Activated T-cell treated with anti-CD3 and anti-CD28 coated beads, Interleukin-2, amount 50 U/mL, for 24 hours (primary cell): Measurements from ENCODE around the gene MESP1.
"Not testable (repeated sequence)": the region's sequence is repeated elsewhere in the genome, so short reads cannot be mapped to it uniquely, and the experiment has no call there.

Experiments used
- DNase-seq: peaks from one replicate; pipeline ENCODE4 v3.0.0-alpha.2; 2020
- H3K27ac Mint-ChIP-seq: 2 replicates; pipeline ENCODE4 v1.8.0; 2020; ENCODE audit warnings: mild to moderate bottlenecking, mixed read lengths
- H3K27me3 Mint-ChIP-seq: 2 replicates; pipeline ENCODE4 v1.8.0; 2020; ENCODE audit warnings: mixed read lengths
- H3K36me3 Mint-ChIP-seq: 2 replicates; pipeline ENCODE4 v1.8.0; 2020; ENCODE audit warnings: low read depth, mixed read lengths
- H3K4me1 Mint-ChIP-seq: 2 replicates; pipeline ENCODE4 v1.8.0; 2020; ENCODE audit warnings: low read depth, mixed read lengths
- H3K4me3 Mint-ChIP-seq: 2 replicates; pipeline ENCODE4 v1.8.0; 2020; ENCODE audit warnings: mild to moderate bottlenecking, moderate library complexity, mixed read lengths
- H3K9me3 Mint-ChIP-seq: 2 replicates; pipeline ENCODE4 v1.8.0; 2020; ENCODE audit warnings: mixed read lengths

The MESP1 gene, protein sequence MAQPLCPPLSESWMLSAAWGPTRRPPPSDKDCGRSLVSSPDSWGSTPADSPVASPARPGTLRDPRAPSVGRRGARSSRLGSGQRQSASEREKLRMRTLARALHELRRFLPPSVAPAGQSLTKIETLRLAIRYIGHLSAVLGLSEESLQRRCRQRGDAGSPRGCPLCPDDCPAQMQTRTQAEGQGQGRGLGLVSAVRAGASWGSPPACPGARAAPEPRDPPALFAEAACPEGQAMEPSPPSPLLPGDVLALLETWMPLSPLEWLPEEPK

DNA sequence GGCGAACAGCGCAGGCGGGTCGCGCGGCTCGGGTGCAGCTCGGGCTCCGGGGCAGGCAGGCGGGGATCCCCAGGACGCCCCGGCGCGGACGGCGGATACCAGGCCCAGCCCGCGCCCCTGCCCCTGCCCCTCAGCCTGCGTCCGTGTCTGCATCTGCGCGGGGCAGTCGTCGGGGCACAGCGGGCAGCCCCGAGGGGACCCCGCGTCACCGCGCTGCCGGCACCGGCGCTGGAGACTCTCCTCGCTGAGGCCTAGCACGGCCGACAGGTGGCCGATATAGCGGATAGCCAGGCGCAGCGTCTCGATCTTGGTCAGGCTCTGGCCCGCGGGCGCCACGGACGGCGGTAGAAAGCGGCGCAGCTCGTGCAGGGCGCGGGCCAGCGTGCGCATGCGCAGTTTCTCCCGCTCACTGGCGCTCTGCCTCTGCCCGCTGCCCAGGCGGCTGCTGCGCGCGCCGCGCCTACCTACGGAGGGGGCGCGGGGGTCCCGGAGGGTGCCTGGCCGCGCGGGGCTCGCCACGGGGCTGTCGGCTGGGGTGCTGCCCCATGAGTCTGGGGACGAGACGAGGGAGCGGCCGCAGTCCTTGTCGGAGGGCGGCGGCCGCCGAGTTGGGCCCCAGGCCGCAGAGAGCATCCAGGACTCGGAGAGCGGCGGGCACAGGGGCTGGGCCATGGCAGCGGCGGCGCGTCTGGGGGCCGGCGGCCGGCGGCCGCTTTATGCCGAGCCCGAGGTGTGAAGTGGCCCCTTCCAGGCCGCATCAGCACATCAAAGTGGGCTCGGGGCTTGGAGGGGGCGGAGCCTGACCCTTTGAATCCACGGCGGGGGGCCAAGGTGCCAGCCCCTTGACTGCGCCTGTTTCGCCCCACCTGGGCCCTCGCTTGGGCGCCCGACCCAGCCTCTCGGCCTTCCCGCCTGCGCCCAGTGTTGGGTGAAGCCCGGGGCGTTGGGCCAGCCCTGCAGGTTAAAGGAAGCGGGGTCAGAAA, at the start of gene MESP1:
TSS of gene MESP1 (minus strand) at position 690 of the 983 bp plus-strand sequence. CDS start at position 672, 18 bp downstream.
- peak within 1 kb of the TSS; percentile 33 for H3K27ac Mint-ChIP-seq
- no peaks in the 10 kb centered on the region for H3K9me3 Mint-ChIP-seq
- no peaks in the 10 kb centered on the region for H3K36me3 Mint-ChIP-seq
- H3K27me3 Mint-ChIP-seq: peaks cover 17% of the 10 kb centered on the region
- H3K4me3 Mint-ChIP-seq: peak within 1 kb of the TSS; percentile 77
- peak; percentile 90 for DNase-seq
- peaks cover 7% of the 10 kb centered on the region for H3K4me1 Mint-ChIP-seq

DNA sequence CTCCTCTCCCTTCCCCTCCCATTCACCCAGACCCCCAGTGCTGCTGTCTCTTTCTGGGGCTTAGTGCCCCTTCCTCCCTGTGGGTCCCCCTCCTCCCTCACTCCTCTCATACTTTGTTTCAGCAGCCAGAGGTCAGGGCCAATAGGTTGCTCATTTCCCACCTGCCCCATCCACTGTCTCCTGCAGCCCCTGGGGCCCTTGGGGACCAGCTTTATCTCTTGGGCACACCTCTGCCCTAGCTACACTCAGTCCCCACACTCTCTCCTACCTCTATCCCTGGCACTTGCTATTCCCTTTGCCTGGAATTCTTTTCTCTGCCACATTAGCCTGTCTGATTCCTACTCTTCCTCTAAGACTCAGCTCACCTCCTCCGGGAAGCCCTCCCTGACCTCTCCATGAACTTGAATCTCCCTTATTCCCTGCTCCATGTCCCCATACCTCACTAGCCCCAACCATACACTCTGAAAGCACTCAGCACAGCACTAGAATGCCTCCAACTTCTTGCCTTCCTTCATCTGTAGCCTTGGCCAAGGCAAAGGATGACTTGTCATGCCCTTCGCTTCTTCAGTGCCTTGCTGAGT, 49.0 kb upstream of the MESP1 start:
- H3K9me3 Mint-ChIP-seq: peaks cover 2% of the 10 kb centered on the region
- no peaks in the 10 kb centered on the region for H3K36me3 Mint-ChIP-seq
- H3K4me3 Mint-ChIP-seq: no peak overlapping the region
- H3K27ac Mint-ChIP-seq: no peak overlapping the region
- peaks cover 9% of the 10 kb centered on the region for H3K27me3 Mint-ChIP-seq
- no peak for DNase-seq
- no peaks in the 10 kb centered on the region for H3K4me1 Mint-ChIP-seq

DNA sequence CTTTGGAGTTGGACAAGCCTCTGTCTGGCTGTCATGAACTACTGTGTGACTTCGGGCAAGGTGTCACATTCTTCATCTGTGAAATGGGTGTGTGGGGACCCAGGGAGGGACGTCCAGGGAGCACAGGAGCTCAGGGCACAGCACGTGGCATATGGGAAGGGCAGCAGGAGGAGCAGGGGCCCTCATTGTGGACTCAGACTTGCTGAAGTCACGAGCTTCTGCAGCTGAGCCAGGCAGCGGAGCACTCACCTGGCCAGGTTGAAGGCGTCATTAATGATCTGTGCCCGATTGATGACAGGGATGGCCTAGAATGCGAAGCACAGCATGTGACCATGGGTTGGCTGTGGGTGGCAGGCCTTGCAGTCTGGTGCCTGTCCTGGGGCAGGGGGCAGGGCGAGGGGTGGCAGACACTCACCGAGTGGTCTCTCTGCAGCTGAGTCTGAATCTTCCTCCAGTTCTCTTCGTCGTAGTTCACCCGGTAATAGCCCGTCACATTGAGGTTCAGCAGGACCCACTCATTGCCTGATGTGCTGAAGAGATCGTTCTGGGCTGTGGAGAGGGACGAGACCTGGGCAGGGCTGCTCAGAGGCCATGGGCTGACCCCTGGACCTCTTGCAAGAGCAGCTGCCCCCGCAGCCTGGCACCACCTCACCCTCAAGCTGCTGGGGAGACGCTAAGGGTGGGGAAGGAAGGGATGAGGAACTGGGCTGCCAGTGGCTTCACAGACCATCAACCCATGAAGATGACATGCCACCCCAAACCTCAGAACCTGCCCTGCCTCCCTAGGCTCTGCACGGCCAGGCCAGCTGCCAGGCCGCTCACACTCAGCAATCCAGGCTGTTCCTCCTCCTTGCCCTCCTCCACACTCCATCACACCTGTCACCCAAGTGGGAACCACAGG, 48.2 kb upstream of the MESP1 start:
- Mint-ChIP-seq H3K9me3 (peaks cover 2% of the 10 kb centered on the region), H3K27me3 (peaks cover 9% of the 10 kb centered on the region), H3K27ac (no peak overlapping the region), H3K4me1 (no peaks in the 10 kb centered on the region), H3K36me3 (no peaks in the 10 kb centered on the region), H3K4me3 (no peak overlapping the region)
- DNase-seq: no peak

DNA sequence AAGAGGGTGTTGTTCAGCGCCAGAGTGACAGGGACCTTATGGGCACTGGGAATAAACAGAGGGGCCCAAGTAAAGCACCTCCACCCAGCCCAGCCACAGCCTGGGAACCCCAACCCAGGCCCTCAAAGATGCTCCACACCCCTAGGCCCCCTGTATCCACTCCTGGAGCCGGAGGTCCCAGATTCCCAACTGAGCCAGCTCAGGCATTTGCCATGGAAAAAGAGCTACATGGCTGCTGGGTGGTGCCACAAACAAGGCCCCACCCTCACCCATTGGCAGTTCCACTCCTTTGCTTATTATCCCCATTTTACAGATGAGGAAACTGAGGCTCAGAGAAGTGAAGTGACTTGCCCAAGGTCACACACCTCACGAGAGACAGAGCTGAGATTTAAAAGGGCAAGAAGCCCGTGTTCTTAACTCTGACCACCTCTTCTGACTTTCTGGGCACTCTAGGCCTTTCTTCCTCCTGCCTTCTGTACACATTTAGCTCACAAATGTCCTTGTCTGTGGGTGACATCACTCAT, 46.7 kb upstream of the MESP1 start:
- Mint-ChIP-seq H3K27ac (no peak overlapping the region), H3K4me3 (no peak overlapping the region), H3K27me3 (peaks cover 12% of the 10 kb centered on the region), H3K36me3 (no peaks in the 10 kb centered on the region), H3K9me3 (peaks cover 2% of the 10 kb centered on the region), H3K4me1 (no peaks in the 10 kb centered on the region)
- no peak for DNase-seq

DNA sequence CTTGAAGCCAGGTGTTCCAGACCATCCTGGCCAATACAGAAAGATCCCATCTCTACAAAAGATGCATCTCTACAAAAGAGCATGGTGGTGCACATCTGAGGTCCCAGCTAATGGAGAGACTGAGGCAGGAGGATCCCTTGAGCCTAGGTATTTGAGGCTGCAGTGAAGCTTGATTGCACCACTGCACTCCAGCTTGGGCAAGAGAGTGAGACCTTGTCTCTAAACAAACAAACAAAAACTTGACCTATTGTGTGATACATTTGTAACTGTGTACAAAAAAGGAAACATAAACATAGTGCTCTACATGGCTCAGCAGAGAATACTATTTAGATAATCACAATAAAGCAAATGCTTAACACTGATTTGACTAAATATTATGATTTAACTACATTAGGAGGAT, 44.9 kb upstream of the MESP1 start:
- DNase-seq: no peak
- no peak overlapping the region for H3K27ac Mint-ChIP-seq
- no peak overlapping the region for H3K4me3 Mint-ChIP-seq
- no peaks in the 10 kb centered on the region for H3K36me3 Mint-ChIP-seq
- H3K4me1 Mint-ChIP-seq: no peaks in the 10 kb centered on the region
- peaks cover 7% of the 10 kb centered on the region for H3K27me3 Mint-ChIP-seq
- H3K9me3 Mint-ChIP-seq: peaks cover 2% of the 10 kb centered on the region

DNA sequence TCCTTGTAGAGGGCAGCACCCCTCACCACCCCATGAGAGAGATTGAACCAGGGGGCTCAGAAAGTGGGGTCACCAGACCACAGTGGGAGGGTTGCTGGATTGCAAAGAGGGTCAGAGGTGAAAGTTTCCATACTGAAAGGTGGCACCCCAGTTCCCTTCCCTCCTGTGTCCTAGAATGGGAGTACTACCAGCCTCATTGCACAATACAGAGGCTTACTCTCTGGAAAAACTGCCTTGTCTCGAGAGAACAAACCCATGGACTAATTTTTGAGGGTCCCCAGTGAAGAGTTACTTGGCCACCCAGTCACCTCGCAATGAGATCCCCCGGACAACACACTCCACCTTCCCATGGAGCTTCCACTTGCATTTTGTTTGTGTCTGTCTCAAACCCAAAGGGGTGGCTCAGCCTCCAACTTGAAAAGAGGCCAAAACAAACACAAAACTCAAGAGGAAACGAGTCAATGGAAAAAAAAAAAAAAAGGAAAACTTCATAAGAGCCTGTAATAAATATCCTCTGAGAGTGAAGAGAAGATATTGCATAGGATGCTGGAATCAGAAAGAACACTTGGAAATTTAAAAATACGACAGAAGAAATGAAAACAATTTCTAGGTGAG, 43.7 kb upstream of the MESP1 start:
- no peak for DNase-seq
- no peak overlapping the region for H3K4me3 Mint-ChIP-seq
- peaks cover 2% of the 10 kb centered on the region for H3K9me3 Mint-ChIP-seq
- peaks cover 6% of the 10 kb centered on the region for H3K27me3 Mint-ChIP-seq
- H3K4me1 Mint-ChIP-seq: no peaks in the 10 kb centered on the region
- no peaks in the 10 kb centered on the region for H3K36me3 Mint-ChIP-seq
- no peak overlapping the region for H3K27ac Mint-ChIP-seq

DNA sequence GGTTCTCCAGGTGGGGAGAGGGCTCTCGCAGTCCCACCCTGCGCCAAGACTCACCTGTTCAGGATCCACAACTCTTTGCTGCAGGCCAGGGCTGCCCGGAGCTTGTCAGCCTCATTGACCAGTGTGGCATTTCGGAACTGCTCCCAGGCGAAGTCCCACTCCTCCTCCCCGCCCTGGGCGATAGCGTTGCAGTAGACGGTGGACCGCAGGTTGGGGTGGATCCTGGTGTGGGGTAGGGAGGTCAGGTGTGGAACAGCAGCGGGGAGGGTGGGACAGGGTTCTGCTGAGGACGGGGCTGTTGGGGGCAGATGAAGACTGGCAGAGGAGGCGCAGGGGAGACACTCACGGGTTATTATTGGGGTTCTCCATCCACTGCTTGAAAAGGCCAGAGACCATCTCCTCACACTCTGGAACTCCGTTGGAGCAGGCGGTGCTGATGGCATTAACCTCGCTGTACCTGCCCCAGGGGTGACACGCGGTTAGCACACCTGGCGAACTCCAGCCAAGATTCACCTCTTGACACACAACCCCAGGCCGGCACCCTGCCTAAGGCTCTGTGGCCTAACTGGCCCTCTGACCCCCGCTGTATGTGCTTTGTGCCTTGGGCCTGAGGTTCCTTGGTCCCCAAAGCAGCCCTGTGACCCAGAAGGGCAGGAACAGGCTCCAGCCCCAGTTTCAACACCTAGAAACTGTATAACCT, 41.2 kb upstream of the MESP1 start:
- Mint-ChIP-seq H3K4me1 (no peaks in the 10 kb centered on the region), H3K27ac (no peak overlapping the region), H3K4me3 (no peak overlapping the region), H3K36me3 (no peaks in the 10 kb centered on the region), H3K27me3 (peaks cover 9% of the 10 kb centered on the region), H3K9me3 (peaks cover 9% of the 10 kb centered on the region)
- no peak for DNase-seq

DNA sequence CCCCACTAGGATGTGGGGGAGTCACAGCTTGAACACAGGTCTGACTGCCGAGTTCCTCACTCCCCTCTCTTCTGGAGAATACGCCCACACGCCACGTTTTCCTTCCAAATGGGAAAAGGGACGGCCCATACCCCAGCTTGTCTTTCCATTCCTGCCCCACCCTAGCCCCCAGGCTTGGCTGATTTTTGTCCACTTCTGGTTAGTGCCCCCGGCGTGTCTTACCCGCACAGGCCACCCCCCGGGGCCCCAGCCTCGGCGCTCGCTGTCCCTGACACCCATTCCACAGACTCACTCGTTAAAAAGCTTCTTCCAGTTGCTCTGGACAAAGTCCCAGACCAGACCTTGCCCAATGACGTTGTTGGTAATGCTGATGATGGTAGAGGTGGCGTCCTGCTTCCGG, 39.6 kb upstream of the MESP1 start:
- no peak overlapping the region for H3K4me3 Mint-ChIP-seq
- DNase-seq: no peak
- H3K27ac Mint-ChIP-seq: no peak overlapping the region

DNA sequence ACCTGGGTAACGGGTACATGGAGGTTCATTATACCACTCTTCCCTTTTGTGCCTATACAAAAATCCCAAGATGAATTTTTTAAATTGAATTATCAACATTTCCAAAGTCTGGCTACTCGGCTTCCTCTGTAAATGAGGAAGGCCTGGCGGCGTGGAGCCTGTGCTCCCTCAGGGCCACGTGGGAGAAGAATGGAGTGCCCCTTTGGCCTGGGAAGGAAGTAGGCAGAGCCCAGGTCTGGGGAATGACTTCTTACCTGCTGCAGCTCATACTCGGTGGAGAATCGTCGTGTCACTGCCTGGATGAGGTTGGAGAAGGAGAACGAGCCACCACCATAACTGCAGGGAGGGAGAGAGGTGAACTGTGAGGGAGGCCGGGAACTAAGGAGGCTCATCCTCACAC, 39.2 kb upstream of the MESP1 start:
- Mint-ChIP-seq H3K27me3 (peaks cover 9% of the 10 kb centered on the region), H3K9me3 (peaks cover 8% of the 10 kb centered on the region), H3K27ac (no peak overlapping the region), H3K36me3 (no peaks in the 10 kb centered on the region), H3K4me1 (no peaks in the 10 kb centered on the region), H3K4me3 (no peak overlapping the region)
- no peak for DNase-seq

More for the DNA sequence above, 39.6 kb upstream of the MESP1 start:
- Mint-ChIP-seq H3K27me3 (peaks cover 9% of the 10 kb centered on the region), H3K4me1 (no peaks in the 10 kb centered on the region), H3K9me3 (peaks cover 8% of the 10 kb centered on the region), H3K36me3 (no peaks in the 10 kb centered on the region)

DNA sequence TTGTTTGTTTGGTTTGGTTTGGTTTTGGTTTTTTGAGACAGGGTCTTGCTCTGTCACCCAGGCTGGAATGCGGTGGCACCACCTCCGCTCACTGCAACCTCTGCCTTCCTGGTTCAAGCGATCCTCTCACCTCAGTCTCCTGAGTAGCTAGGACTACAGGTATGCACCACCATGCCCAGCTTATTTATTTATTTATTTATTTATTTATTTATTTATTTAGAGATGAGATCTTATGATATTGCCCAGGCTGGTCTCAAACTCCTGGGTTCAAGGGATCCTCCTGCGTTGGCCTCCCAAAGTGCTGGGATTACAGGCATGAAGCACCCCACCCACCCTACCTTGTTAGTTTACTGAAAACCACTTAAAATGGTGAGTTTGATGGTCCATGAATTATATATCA, 37.5 kb upstream of the MESP1 start:
- DNase-seq, H3K4me1 Mint-ChIP-seq: not testable (repeated sequence)

DNA sequence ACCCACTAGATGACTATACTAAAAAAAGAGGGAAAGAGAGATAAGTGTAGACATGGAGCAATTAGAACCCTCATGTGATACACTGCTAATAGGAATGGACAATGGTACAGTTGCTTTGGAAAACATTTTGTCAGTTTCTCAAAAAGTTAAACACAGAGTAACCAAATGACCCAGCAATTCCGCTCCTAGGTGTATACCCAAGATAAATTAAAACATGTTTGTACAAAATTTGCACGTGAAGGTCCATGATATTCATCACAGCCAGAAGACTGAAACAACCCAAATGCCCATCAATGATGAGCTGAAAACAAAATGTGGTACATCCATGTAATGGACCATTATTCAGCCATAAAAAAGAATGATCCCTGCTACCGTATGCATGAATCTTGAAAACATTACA, 36.9 kb upstream of the MESP1 start:
- DNase-seq: no peak
- no peak overlapping the region for H3K4me3 Mint-ChIP-seq
- no peaks in the 10 kb centered on the region for H3K36me3 Mint-ChIP-seq
- H3K27me3 Mint-ChIP-seq: peaks cover 7% of the 10 kb centered on the region
- no peaks in the 10 kb centered on the region for H3K4me1 Mint-ChIP-seq
- no peak overlapping the region for H3K27ac Mint-ChIP-seq
- peaks cover 8% of the 10 kb centered on the region for H3K9me3 Mint-ChIP-seq

More for the DNA sequence above, 37.5 kb upstream of the MESP1 start:
- not testable (repeated sequence) for H3K36me3 Mint-ChIP-seq, H3K27ac Mint-ChIP-seq, H3K9me3 Mint-ChIP-seq, H3K4me3 Mint-ChIP-seq, H3K27me3 Mint-ChIP-seq

DNA sequence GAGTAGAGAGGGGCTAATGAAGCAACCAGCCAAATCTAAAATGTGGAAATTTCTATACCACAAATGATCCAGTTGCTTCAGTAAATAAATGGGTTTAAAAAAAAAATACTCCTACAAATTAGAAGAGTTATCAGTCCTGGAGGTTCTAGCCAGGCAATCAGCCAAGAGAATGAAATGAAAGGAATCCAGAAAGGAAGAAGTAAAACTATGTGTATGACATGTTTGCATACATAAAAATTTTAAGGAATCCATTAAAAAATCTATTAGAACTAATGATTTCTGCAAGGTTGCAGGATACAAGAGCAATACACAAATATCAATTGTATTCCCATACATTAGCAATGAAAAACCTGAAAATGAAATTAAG, 34.7 kb upstream of the MESP1 start:
- peaks cover 8% of the 10 kb centered on the region for H3K9me3 Mint-ChIP-seq
- H3K27me3 Mint-ChIP-seq: peaks cover 9% of the 10 kb centered on the region
- DNase-seq: no peak
- no peak overlapping the region for H3K27ac Mint-ChIP-seq
- no peaks in the 10 kb centered on the region for H3K36me3 Mint-ChIP-seq
- H3K4me1 Mint-ChIP-seq: peaks cover 12% of the 10 kb centered on the region
- no peak overlapping the region for H3K4me3 Mint-ChIP-seq

DNA sequence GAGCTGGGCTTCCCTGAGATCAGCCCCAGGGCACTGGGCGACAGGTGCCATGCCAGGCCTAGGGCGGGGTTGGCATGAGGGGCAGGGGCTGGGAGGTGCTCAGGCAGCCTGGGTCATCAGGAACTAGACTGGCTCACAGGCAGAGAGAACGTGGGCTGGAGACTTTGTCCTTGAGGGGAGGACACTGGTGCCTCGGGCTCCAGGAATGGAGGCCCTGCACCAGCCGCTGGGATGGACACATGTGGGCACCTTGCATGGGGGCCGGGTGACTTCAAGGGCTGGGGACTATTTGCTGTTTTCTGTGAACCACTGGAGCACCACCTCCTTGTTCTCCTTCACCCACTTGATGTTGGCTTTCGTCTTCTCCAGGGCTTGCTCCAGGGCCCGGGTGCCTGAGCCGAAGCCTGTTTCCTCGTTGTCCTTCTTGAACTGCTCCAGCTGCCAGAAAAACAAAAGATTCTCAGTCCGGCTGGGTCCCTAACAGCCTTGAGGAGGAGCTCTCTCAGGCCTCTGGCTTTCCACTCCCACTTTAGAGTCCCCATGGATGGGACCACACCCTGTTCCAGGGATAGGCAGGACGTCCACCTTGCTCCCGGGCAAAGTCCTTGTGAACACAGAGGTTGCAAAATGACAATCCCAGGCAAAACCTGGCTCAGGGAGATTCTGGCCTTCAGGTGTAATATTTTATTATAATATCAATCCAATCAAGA, 34.2 kb upstream of the MESP1 start:
- H3K9me3 Mint-ChIP-seq: peaks cover 8% of the 10 kb centered on the region
- H3K36me3 Mint-ChIP-seq: no peaks in the 10 kb centered on the region
- H3K4me3 Mint-ChIP-seq: no peak overlapping the region
- peaks cover 14% of the 10 kb centered on the region for H3K27me3 Mint-ChIP-seq
- no peak overlapping the region for H3K27ac Mint-ChIP-seq
- no peak for DNase-seq
- H3K4me1 Mint-ChIP-seq: peaks cover 15% of the 10 kb centered on the region
